ENCODE measurements around the gene CLDN18.

- TF ChIP-seq CTCF (IDR thresholded peaks at IDR 0.05): peak; percentile 87 to 96 (median 93)
- TF ChIP-seq POLR2AphosphoS5 (IDR thresholded peaks at IDR 0.05): peak; percentile 40
- no peak for TF ChIP-seq POLR2A (IDR thresholded peaks at IDR 0.05)
Measured at GRCh38 chr3:138068579-138069174, 58.7 kb downstream of the CLDN18 start.

Data from prostate gland (tissue), 2 donors.